ENCODE measurements around the gene POC1A.
A peak's percentile ranks its signal among the peaks of the same experiment; 100 is the strongest.

The POC1A gene

DNA sequence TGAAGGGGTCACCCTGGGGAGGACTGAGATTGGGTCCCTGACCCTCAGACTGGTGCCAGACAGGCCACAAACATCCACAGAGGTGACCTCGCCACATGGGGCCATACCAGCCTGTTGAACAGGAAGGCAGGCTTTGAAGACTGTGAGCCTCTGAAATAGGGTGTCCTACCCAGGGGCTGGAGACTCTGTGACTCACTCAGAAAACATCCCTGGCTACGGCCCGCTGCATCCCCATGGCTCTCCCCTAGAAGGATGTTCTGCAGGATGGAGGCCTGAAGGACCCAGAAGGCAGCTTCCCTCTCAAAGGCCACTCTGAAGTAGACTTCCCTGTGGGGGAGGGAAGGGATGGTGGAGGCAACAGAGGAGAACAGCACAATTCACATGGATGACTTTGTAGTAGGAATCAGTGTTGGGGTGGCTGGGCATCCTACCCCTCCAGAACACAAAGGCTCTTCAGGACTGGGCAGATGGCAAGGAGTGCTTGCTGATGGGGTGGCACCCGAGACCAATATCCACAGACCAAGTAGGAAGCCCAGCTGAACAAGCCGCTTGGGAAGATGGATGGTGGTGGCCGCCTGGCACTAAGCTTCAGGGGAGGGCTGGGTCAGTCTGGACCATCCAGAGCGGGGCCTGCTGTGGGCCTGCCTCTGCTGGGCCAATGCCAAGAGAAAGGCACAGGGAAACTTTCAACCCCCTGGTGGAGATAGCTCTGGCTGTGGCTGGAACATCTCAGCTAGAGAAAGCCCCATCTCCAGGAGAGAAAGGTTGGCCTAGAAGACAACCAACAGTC lies 60.3 kb downstream of the POC1A start:
- FAIRE-seq (no peak), DNase-seq (ENCODE audit: insufficient read length) (no peak)
- TF ChIP-seq POLR2AphosphoS5 (IDR thresholded peaks at IDR 0.05; ENCODE audit: low read depth, low read length): no peak
- no peak for TF ChIP-seq POLR2A (IDR thresholded peaks at IDR 0.05; ENCODE audit: low read depth, low read length)
- TF ChIP-seq TAF1 (IDR thresholded peaks at IDR 0.05; ENCODE audit: borderline replicate concordance, low read depth, low read length): no peak

DNA sequence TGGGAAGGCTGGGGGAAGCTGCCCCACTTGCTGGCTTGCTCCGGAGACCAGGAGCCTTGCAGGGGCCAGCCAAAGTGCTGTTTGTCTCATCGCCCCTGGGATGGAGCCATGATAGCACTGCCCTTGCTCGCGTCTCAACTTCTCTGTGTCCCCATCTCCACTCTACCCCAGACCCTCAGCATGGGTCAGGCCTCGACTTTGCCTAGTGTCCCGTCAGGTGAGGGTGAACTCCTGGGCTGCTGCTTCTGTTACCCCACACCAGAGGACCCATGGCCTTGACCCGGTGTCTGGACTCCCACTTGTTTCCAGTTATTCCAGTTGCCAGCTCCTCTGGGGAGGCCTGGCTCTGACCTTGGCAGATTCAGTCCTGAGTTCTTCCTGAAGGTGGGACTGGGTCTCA lies 61.3 kb downstream of the POC1A start:
- TF ChIP-seq TAF1 (IDR thresholded peaks at IDR 0.05; ENCODE audit: borderline replicate concordance, low read depth, low read length): no peak
- no peak for TF ChIP-seq POLR2A (IDR thresholded peaks at IDR 0.05; ENCODE audit: low read depth, low read length)
- no peak for TF ChIP-seq POLR2AphosphoS5 (IDR thresholded peaks at IDR 0.05; ENCODE audit: low read depth, low read length)
- DNase-seq (ENCODE audit: insufficient read length) (no peak), FAIRE-seq (no peak)

DNA sequence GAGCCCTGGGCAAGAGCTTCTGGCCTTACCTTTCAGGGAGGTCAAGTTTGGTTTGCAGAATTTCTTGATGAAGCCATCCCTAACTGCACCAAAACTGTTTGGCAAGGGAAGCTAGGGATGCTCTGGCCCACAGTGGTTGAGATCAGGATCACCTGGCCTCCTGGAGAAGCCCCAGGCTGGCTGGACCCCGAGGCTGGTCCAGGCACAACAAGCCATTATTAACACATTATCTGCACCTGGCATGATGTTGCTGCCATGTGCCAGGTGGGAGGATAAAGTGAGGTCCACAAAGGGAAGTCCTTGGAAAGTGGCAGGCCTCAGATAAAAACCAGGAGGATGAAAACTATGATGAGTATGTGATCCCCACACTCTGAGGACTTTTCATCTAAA lies 62.0 kb downstream of the POC1A start:
- no peak for DNase-seq (ENCODE audit: insufficient read length)
- TF ChIP-seq TAF1 (IDR thresholded peaks at IDR 0.05; ENCODE audit: borderline replicate concordance, low read depth, low read length): no peak
- no peak for TF ChIP-seq POLR2AphosphoS5 (IDR thresholded peaks at IDR 0.05; ENCODE audit: low read depth, low read length)
- TF ChIP-seq POLR2A (IDR thresholded peaks at IDR 0.05; ENCODE audit: low read depth, low read length): no peak
- FAIRE-seq: no peak

DNA sequence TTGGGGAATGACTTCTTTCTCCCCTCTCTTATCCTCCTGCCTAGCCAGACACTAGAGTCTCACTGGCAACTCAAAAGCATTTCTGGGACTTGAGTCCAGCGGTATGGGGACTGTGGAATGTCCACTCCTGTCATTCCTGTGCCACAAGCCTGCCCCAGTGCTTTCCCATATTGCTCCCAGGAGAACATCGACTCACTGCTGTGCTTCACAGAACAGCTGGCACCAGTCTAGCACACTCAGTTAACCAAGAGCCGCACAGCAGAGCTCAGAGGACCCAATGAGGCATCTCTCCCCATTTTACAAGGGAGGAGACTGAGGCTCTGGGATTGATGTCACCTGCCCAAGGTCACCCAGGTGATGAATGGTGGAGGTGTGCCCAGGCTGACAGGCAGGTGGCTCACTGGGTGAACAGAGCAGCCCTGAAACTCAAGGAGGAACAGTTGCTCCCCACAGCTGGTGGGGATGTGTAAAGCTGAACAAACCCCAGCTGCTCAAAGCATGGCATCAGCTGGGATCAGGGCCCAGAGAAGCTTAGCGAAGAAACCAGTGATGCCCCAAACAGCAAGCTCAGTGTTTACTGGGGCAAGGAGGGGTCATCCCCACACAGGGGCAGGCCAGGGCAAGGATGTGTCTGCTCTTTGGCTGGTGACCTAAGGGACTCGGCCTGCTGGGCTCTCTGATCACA lies 62.5 kb downstream of the POC1A start:
- FAIRE-seq: no peak
- no peak for TF ChIP-seq POLR2AphosphoS5 (IDR thresholded peaks at IDR 0.05; ENCODE audit: low read depth, low read length)
- TF ChIP-seq TAF1 (IDR thresholded peaks at IDR 0.05; ENCODE audit: borderline replicate concordance, low read depth, low read length): no peak
- TF ChIP-seq POLR2A (IDR thresholded peaks at IDR 0.05; ENCODE audit: low read depth, low read length): no peak
- DNase-seq (ENCODE audit: insufficient read length): no peak

DNA sequence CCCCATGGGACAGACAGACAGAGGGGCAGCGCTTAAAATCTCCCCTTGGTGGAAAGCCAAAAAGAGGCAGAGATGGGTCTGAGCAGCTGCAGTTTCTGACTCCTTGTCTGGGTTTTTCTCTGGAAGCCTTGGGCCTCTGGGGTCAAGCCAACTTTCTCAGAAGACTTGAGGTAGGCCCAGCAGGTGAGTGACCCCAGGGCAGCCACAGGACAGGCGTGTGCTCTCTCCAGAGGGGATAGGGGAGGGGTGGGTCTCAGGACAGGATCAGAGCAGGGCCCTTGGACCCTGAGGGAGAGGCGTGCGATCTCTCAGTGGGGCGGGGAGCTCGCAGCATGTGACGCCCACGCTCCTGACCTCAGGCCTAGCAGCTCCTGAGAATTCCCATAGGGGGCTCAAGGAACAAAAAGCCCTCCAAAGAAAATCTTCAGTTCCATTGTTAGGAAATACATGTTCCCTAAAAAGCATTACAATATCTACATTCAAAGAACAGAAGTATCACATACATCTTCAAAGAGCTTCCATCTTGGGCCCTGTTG lies 63.2 kb downstream of the POC1A start:
- TF ChIP-seq TAF1 (IDR thresholded peaks at IDR 0.05; ENCODE audit: borderline replicate concordance, low read depth, low read length) (no peak), POLR2AphosphoS5 (IDR thresholded peaks at IDR 0.05; ENCODE audit: low read depth, low read length) (no peak), POLR2A (IDR thresholded peaks at IDR 0.05; ENCODE audit: low read depth, low read length) (no peak)
- FAIRE-seq: no peak
- no peak for DNase-seq (ENCODE audit: insufficient read length)

DNA sequence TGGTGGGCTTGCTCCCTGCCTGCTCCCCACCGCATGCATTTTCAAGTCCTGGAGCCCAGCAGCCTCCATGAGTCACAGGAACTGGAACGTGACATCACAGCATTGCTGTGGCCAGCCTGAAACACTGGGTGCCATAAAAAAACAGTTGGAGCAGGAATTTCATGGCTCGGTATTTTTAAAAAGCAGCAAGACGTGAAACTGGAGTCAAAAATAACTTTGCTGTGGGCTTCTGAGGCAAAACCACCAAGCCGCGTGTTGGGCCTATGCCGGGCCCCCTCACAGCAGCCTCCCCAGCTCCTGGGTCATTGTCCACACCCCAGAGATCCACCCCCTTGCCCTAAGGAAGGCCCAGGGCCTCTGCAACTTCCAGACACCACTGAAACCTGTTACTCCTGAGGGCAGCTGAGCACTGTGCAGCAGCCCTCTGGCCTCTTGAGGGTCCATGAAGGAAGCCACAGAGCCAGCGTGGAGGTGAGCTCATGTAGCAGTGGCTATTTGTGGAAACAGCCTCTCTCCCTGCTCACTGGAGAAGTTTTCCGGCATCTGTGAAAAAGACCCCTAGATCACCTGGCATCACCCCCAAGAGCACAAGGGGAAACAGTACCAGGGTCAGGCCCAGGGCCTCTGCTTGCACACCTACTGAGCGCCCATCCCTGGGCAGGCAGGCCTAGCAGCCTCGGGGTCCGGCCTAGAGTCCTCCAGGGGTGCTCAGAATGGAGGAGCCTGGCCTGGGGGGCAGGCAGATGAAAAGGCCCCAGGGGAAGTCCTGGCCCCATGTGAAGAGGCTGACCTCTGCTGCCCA lies 63.9 kb downstream of the POC1A start:
- no peak for TF ChIP-seq POLR2AphosphoS5 (IDR thresholded peaks at IDR 0.05; ENCODE audit: low read depth, low read length)
- no peak for TF ChIP-seq TAF1 (IDR thresholded peaks at IDR 0.05; ENCODE audit: borderline replicate concordance, low read depth, low read length)
- TF ChIP-seq POLR2A (IDR thresholded peaks at IDR 0.05; ENCODE audit: low read depth, low read length): no peak
- DNase-seq (ENCODE audit: insufficient read length): no peak
- FAIRE-seq: no peak

DNA sequence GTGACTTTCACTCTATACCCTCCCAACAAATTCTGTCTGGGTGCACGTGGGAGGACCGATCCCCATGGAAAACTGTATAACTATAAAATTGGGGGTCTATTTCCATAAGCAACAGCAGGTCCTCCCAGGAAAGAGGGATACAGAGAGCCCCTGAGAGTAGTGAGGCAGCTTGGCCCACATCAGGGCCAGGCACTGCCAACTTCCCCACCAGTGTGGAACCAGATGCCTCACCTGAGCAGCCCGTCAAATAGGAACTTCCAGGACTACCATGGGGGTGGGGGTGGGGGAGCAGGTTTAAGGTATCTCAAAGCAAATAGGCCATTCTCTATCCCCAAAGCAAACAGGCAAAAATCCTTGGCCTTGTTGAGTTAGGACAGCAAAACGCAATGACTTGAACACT lies 64.5 kb downstream of the POC1A start:
- no peak for DNase-seq (ENCODE audit: insufficient read length)
- TF ChIP-seq POLR2A (IDR thresholded peaks at IDR 0.05; ENCODE audit: low read depth, low read length) (no peak), TAF1 (IDR thresholded peaks at IDR 0.05; ENCODE audit: borderline replicate concordance, low read depth, low read length) (no peak), POLR2AphosphoS5 (IDR thresholded peaks at IDR 0.05; ENCODE audit: low read depth, low read length) (no peak)
- no peak for FAIRE-seq

DNA sequence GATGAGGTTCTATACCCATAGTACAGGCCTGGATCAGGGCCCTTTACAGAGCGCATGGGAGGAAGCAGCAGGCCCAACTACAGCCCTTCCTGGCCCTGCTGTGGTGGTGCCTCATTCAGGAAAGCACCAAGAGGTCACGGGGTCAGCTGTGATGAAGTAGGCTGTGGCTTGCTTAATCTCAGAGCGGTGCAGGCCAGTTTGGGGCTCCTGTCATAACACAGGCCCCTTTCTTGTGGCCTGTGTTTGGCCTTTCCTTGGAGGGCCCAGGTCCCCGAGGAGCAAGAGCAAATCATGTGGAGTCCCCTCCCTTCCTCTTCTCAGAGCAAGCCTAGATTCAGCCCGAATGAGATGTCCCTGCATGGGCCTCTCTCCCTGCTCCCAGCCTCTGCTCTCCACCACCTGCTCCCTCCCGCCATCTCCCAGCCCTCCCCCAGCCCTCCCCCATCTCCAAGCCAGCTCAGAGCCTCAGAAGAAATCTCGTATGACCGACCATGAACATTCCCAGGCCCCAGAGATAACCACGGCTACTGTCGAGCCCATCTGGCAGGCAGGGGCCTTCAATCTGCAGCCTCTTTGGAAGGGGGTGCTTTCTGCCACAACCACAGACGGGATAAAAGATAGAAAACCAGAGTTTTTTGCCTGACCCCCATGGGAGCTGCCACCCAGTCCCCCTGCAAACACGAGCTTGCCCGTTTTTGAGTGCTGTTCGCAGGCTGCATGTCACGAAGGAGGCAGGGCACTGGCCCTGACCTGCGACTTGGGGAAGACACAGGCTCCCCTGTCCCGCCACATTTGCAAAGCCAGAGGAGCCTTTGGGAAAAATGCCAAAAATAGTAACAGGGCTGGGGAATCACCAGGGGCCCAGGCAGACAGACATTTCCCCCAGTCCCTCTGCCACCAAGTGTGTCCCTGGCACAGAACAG lies 65.5 kb downstream of the POC1A start:
- DNase-seq (ENCODE audit: insufficient read length) (no peak), FAIRE-seq (no peak)
- TF ChIP-seq POLR2A (IDR thresholded peaks at IDR 0.05; ENCODE audit: low read depth, low read length): no peak
- no peak for TF ChIP-seq TAF1 (IDR thresholded peaks at IDR 0.05; ENCODE audit: borderline replicate concordance, low read depth, low read length)
- TF ChIP-seq POLR2AphosphoS5 (IDR thresholded peaks at IDR 0.05; ENCODE audit: low read depth, low read length): no peak

DNA sequence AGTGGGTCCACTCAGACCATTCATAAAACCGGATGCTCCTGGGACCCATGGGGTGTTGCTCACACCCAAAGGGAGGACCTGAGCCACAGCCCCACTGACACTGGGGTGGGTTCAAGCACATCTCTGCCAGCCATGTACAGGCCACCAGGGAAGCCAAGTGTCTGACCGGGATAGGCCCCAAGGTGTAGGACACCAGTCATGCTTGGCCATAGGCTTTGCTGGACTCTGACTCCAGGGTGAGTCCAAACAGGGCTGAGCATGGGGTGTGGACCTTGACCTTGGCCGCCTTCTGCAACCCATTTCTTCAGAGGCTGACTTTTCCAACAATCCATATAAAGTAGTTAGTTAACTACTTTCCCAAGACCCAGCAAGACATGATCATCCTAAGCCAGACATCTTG lies 66.5 kb downstream of the POC1A start:
- TF ChIP-seq POLR2A (IDR thresholded peaks at IDR 0.05; ENCODE audit: low read depth, low read length) (no peak), TAF1 (IDR thresholded peaks at IDR 0.05; ENCODE audit: borderline replicate concordance, low read depth, low read length) (no peak), POLR2AphosphoS5 (IDR thresholded peaks at IDR 0.05; ENCODE audit: low read depth, low read length) (no peak)
- FAIRE-seq (no peak), DNase-seq (ENCODE audit: insufficient read length) (no peak)

DNA sequence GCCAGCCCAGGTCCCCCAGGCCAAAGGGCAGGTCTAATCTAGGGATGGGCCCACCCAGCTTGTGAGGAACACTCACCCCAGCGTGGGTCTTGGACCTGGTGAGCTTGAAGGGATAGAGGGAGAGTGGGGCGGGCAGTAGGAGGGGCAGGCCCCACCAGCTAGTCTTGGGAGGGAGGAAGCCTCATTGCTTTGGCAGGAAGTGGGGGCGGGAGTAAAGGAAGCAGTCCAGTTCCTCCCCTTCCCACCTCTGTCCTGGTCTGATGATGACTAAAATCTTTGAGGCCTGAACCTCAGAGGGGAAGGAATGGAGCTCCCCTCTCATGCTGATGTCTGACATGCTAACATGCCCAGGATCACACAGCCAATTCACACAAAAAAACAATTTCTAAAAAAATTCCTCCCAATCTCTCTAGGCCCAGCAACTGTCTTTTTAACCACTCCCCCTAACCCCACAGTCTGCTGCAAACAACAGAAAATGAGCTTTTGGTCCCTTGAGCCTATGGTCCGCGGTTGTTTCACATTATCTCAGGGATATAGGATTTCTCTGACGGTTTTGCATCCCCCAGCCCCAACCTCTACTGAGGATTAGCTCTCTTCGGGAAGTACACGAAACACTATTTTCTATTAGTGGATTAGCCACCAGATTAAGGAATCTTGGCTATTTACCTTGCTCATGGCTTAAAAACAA lies 67.1 kb downstream of the POC1A start:
- FAIRE-seq: peak; percentile 66
- DNase-seq (ENCODE audit: insufficient read length): no peak
- TF ChIP-seq TAF1 (IDR thresholded peaks at IDR 0.05; ENCODE audit: borderline replicate concordance, low read depth, low read length): no peak
- no peak for TF ChIP-seq POLR2AphosphoS5 (IDR thresholded peaks at IDR 0.05; ENCODE audit: low read depth, low read length)
- no peak for TF ChIP-seq POLR2A (IDR thresholded peaks at IDR 0.05; ENCODE audit: low read depth, low read length)

All from GM12892 (cell line).